ENCODE data around the gene CFAP61.

Gene CFAP61

DNA sequence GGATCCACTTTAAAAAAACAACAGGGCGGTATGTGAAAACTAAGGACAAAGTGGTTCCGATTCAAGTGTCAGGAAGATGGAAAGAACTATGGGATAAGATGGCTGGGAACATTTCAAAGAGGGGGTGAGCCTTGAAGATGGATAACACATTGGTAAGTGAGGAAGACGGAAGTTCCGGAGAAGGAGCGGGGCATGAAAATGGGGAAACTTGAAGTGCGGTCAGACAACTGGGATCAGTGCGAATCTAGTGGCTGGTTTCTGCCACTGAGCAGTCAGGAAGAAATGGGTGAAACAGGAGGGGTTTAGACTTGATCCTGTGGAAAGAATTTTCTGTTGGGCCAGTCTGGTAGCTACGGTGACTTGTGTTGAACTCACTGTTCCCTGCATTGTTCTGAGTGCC is 34.0 kb upstream of the CFAP61 start (continued):
- TF ChIP-seq, protein P1, sequence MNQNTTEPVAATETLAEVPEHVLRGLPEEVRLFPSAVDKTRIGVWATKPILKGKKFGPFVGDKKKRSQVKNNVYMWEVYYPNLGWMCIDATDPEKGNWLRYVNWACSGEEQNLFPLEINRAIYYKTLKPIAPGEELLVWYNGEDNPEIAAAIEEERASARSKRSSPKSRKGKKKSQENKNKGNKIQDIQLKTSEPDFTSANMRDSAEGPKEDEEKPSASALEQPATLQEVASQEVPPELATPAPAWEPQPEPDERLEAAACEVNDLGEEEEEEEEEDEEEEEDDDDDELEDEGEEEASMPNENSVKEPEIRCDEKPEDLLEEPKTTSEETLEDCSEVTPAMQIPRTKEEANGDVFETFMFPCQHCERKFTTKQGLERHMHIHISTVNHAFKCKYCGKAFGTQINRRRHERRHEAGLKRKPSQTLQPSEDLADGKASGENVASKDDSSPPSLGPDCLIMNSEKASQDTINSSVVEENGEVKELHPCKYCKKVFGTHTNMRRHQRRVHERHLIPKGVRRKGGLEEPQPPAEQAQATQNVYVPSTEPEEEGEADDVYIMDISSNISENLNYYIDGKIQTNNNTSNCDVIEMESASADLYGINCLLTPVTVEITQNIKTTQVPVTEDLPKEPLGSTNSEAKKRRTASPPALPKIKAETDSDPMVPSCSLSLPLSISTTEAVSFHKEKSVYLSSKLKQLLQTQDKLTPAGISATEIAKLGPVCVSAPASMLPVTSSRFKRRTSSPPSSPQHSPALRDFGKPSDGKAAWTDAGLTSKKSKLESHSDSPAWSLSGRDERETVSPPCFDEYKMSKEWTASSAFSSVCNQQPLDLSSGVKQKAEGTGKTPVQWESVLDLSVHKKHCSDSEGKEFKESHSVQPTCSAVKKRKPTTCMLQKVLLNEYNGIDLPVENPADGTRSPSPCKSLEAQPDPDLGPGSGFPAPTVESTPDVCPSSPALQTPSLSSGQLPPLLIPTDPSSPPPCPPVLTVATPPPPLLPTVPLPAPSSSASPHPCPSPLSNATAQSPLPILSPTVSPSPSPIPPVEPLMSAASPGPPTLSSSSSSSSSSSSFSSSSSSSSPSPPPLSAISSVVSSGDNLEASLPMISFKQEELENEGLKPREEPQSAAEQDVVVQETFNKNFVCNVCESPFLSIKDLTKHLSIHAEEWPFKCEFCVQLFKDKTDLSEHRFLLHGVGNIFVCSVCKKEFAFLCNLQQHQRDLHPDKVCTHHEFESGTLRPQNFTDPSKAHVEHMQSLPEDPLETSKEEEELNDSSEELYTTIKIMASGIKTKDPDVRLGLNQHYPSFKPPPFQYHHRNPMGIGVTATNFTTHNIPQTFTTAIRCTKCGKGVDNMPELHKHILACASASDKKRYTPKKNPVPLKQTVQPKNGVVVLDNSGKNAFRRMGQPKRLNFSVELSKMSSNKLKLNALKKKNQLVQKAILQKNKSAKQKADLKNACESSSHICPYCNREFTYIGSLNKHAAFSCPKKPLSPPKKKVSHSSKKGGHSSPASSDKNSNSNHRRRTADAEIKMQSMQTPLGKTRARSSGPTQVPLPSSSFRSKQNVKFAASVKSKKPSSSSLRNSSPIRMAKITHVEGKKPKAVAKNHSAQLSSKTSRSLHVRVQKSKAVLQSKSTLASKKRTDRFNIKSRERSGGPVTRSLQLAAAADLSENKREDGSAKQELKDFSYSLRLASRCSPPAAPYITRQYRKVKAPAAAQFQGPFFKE (tag by site-specific recombination; IDR thresholded peaks at IDR 0.05; ENCODE audit: borderline replicate concordance), result no peak
- TF ChIP-seq EGR2 (tag by site-specific recombination; IDR thresholded peaks at IDR 0.05; ENCODE audit: low read depth), result no peak
- no peak for TF ChIP-seq ZNF629 (tag by site-specific recombination; IDR thresholded peaks at IDR 0.05)
- no peak for TF ChIP-seq PRDM1 (tag by site-specific recombination; IDR thresholded peaks at IDR 0.05)
- no peak for TF ChIP-seq YY1 (tag by site-specific recombination; IDR thresholded peaks at IDR 0.05)
- TF ChIP-seq, protein P2, sequence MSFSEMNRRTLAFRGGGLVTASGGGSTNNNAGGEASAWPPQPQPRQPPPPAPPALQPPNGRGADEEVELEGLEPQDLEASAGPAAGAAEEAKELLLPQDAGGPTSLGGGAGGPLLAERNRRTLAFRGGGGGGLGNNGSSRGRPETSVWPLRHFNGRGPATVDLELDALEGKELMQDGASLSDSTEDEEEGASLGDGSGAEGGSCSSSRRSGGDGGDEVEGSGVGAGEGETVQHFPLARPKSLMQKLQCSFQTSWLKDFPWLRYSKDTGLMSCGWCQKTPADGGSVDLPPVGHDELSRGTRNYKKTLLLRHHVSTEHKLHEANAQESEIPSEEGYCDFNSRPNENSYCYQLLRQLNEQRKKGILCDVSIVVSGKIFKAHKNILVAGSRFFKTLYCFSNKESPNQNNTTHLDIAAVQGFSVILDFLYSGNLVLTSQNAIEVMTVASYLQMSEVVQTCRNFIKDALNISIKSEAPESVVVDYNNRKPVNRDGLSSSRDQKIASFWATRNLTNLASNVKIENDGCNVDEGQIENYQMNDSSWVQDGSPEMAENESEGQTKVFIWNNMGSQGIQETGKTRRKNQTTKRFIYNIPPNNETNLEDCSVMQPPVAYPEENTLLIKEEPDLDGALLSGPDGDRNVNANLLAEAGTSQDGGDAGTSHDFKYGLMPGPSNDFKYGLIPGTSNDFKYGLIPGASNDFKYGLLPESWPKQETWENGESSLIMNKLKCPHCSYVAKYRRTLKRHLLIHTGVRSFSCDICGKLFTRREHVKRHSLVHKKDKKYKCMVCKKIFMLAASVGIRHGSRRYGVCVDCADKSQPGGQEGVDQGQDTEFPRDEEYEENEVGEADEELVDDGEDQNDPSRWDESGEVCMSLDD (tag by site-specific recombination; IDR thresholded peaks at IDR 0.05), result no peak
- TF ChIP-seq, protein P3, sequence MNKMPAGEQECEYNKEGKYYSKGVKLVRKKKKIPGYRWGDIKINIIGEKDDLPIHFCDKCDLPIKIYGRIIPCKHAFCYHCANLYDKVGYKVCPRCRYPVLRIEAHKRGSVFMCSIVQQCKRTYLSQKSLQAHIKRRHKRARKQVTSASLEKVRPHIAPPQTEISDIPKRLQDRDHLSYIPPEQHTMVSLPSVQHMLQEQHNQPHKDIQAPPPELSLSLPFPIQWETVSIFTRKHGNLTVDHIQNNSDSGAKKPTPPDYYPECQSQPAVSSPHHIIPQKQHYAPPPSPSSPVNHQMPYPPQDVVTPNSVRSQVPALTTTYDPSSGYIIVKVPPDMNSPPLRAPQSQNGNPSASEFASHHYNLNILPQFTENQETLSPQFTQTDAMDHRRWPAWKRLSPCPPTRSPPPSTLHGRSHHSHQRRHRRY (tag by site-specific recombination; IDR thresholded peaks at IDR 0.05), result no peak
- no peak for TF ChIP-seq ZNF510 (tag by site-specific recombination; IDR thresholded peaks at IDR 0.05; ENCODE audit: insufficient replicate concordance)
- no peak for TF ChIP-seq SCRT1 (tag by site-specific recombination; IDR thresholded peaks at IDR 0.05; ENCODE audit: borderline replicate concordance)
- TF ChIP-seq ZFP37 (tag by site-specific recombination; IDR thresholded peaks at IDR 0.05), result no peak
- no peak for TF ChIP-seq ZNF558 (tag by site-specific recombination; IDR thresholded peaks at IDR 0.05)
- no peak for TF ChIP-seq KLF16 (tag by site-specific recombination; IDR thresholded peaks at IDR 0.05)
- TF ChIP-seq, protein P4, sequence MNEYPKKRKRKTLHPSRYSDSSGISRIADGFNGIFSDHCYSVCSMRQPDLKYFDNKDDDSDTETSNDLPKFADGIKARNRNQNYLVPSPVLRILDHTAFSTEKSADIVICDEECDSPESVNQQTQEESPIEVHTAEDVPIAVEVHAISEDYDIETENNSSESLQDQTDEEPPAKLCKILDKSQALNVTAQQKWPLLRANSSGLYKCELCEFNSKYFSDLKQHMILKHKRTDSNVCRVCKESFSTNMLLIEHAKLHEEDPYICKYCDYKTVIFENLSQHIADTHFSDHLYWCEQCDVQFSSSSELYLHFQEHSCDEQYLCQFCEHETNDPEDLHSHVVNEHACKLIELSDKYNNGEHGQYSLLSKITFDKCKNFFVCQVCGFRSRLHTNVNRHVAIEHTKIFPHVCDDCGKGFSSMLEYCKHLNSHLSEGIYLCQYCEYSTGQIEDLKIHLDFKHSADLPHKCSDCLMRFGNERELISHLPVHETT (tag by site-specific recombination; IDR thresholded peaks at IDR 0.05), result no peak
- TF ChIP-seq, protein P5, sequence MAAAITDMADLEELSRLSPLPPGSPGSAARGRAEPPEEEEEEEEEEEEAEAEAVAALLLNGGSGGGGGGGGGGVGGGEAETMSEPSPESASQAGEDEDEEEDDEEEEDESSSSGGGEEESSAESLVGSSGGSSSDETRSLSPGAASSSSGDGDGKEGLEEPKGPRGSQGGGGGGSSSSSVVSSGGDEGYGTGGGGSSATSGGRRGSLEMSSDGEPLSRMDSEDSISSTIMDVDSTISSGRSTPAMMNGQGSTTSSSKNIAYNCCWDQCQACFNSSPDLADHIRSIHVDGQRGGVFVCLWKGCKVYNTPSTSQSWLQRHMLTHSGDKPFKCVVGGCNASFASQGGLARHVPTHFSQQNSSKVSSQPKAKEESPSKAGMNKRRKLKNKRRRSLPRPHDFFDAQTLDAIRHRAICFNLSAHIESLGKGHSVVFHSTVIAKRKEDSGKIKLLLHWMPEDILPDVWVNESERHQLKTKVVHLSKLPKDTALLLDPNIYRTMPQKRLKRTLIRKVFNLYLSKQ (tag by site-specific recombination; IDR thresholded peaks at IDR 0.05; ENCODE audit: borderline replicate concordance), result no peak

DNA sequence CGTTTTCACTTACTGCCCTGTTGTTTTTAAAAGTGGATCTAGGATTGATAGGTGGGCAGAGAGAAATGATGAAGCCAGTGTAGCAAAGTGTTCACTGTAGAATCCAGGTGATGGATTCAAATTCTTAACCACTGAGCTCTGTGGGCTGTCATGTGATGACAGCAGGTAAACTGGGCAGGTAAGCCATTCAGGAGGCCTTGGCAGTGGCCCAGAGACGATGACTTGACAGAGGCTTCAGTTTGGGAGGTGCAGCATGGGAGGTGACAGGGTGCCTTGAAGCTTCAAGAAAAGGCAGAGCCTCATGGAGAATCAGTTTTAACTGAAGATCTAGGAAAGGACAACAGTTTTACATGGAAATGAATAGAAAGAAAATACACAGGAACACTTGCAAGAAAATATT is 33.2 kb upstream of the CFAP61 start:
- Histone ChIP-seq H3K4me3 (ENCODE audit: low read depth, low read length) (no peak overlapping the region), H3K27ac (ENCODE audit: extremely low read depth, low read depth, low read length) (no peak overlapping the region), H3K36me3 (ENCODE audit: control insufficient read depth in 2 of 2, insufficient read depth in 1 of 2, low read length in 2 of 2) (peaks cover 6 to 40% of the 10 kb centered on the region in 2 experiments; a peak in 2 of 3 replicates), H3K9me3 (ENCODE audit: control insufficient read depth, insufficient read depth, low read depth, low read length) (no peaks in the 10 kb centered on the region), H3K4me1 (ENCODE audit: control insufficient read depth, insufficient read depth, low read length) (peaks cover 4% of the 10 kb centered on the region; the same call in 1 of the 2 replicates)
- POLR2A ChIA-PET, result no interaction called here
- CTCF ChIA-PET, result no interaction called here
- TF ChIP-seq, protein P6, sequence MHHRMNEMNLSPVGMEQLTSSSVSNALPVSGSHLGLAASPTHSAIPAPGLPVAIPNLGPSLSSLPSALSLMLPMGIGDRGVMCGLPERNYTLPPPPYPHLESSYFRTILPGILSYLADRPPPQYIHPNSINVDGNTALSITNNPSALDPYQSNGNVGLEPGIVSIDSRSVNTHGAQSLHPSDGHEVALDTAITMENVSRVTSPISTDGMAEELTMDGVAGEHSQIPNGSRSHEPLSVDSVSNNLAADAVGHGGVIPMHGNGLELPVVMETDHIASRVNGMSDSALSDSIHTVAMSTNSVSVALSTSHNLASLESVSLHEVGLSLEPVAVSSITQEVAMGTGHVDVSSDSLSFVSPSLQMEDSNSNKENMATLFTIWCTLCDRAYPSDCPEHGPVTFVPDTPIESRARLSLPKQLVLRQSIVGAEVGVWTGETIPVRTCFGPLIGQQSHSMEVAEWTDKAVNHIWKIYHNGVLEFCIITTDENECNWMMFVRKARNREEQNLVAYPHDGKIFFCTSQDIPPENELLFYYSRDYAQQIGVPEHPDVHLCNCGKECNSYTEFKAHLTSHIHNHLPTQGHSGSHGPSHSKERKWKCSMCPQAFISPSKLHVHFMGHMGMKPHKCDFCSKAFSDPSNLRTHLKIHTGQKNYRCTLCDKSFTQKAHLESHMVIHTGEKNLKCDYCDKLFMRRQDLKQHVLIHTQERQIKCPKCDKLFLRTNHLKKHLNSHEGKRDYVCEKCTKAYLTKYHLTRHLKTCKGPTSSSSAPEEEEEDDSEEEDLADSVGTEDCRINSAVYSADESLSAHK (tag by site-specific recombination; IDR thresholded peaks at IDR 0.05), result no peak
- TF ChIP-seq ZNF214 (tag by site-specific recombination; IDR thresholded peaks at IDR 0.05; ENCODE audit: borderline replicate concordance) (no peak), ZNF76 (tag by site-specific recombination; IDR thresholded peaks at IDR 0.05; ENCODE audit: borderline replicate concordance, low read depth) (no peak), ZNF561 (tag by site-specific recombination; IDR thresholded peaks at IDR 0.05; ENCODE audit: borderline replicate concordance) (no peak)
